HG03045 (cell line): ENCODE results near the gene CEP63.

Experiments
- ATAC-seq: cut with Tn5 transposase; IDR thresholded peaks from one replicate; pipeline ENCODE4 v1.9.1; 2021; ENCODE audit warnings: mild to moderate bottlenecking, moderate library complexity; ENCODE audit not compliant: unreplicated experiment

Gene CEP63

DNA sequence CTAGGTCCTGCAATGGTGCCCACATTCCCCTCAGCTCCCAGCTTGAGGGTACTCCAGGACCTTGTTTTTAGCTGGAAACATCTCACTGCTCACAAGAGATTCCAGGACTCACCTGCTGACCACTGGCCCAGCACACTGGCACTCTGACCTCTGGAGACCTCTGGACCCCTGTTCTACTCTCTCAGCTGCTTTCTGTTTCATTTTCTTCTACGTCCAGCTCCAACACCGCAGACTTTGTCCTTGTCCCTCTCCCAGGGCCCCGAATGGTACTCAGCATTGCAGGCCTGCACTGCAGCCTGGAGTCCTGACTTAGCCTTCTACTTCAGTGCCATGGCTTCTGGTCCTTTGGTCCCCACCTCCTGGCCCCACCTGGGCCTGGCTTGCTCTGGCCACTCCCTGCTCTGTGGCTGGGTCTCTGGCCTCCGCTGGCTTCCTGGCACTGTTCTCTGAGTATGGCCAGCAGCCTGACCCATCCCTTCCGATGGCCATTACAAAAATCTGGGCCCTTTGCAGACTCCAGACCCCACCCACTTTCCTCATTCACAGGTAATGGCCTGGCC is 137.0 kb downstream of the CEP63 start:
- ATAC-seq, result no peak

DNA sequence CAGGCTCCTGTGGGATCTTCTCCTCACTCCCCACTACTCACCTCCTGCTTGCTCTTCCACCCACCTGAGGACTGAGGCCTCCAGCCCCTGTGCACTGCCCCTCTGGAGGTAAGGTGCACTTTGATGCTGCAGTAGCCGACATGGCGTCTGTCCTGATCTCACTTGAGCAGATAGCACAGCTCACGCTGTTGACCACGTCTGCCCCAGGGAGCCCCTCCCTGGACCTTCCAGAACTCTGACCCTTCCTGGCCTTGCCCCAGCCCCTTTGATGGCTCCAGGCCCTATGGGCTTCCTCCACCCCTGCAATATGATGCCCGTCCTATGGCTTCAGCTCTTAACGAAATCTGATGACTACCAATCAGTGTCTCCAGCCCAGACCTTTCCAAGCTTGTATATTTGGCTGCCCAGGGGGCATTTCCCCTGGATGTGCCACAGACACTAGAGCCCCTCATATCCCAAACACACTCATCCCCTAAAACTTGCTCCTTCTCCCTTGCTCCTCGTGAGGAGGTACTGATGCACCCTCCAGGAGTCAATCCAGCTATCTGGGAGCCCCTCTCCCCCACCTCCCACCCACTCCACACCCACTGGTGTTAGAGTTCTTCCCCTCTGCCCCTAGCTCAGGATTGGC is 137.9 kb downstream of the CEP63 start:
- no peak for ATAC-seq
